Sigmoid colon (tissue), 4 donors: Measurements from ENCODE around the gene UCN2.
A peak's percentile ranks its signal among the peaks of the same experiment; 100 is the strongest.

Experiments
- CTCF ChIP-seq, 4 experiments: fragments of 450-650 bp in 3 of 4; fragments of 200-600 bp in 1 of 4; IDR thresholded peaks; one replicate each; pipeline ENCODE4 v1.5.1; 2016 to 2019; ENCODE audit warnings: antibody characterized with exemption in 4 of 4, mild to moderate bottlenecking in 3 of 4, moderate library complexity in 2 of 4
- EP300 ChIP-seq, 4 donors: sonication (generic); formaldehyde crosslinking; IDR thresholded peaks; one replicate each; pipeline ENCODE4 v1.6.1; 2017; ENCODE audit warnings: antibody characterized with exemption in 4 of 4
- POLR2A ChIP-seq, 2 donors: fragments of 450-650 bp; IDR thresholded peaks; one replicate each; pipeline ENCODE4 v1.6.1; 2016; ENCODE audit warnings: antibody characterized with exemption in 2 of 2, mild to moderate bottlenecking in 2 of 2, moderate library complexity in 2 of 2
- POLR2AphosphoS5 ChIP-seq, 4 donors: sonication (generic); formaldehyde crosslinking; IDR thresholded peaks; one replicate each; pipeline ENCODE4 v1.6.1; 2017; ENCODE audit warnings: antibody characterized with exemption in 4 of 4

GRCh38 chr3:48561045-48561736 is 2.4 kb downstream of the UCN2 start:
- TF ChIP-seq CTCF (IDR thresholded peaks at IDR 0.05): peak in 2 of 4 experiments; percentile 21 to 27
- no peak for TF ChIP-seq EP300 (IDR thresholded peaks at IDR 0.05)
- no peak for TF ChIP-seq POLR2AphosphoS5 (IDR thresholded peaks at IDR 0.05)
- TF ChIP-seq POLR2A (IDR thresholded peaks at IDR 0.05): no peak
